HepG2 (cell line): ENCODE measurements around the gene FSD1. TPM values are rescaled to one million over a fixed set of nuclear protein-coding genes. Genes with fewer than 3 reads are reported as not detected.
A peak's percentile ranks its signal among the peaks of the same experiment; 100 is the strongest.

ENCODE experiments used
- AGO1 ChIP-seq: fragments of 200-400 bp; formaldehyde crosslinking; IDR thresholded peaks from 2 replicates; pipeline ENCODE4 v1.6.1; 2017; ENCODE audit warnings: mild to moderate bottlenecking, low read depth, low read length, moderate library complexity; ENCODE audit not compliant: poor library complexity, severe bottlenecking
- BHLHE40 ChIP-seq: IDR thresholded peaks from 2 replicates; pipeline ENCODE4 v1.6.1; 2011; ENCODE audit warnings: low read length, improper control_type of control experiment
- BRCA1 ChIP-seq: sonication (generic); formaldehyde crosslinking; IDR thresholded peaks from 2 replicates; pipeline ENCODE4 v1.4.0; 2020; ENCODE audit warnings: missing genetic modification reagents
- HIVEP1 ChIP-seq: sonication (generic); formaldehyde crosslinking; IDR thresholded peaks from 2 replicates; pipeline ENCODE4 v1.4.0; 2020; ENCODE audit warnings: mild to moderate bottlenecking, missing genetic modification reagents
- MXI1 ChIP-seq: IDR thresholded peaks from 3 replicates; pipeline ENCODE4 v1.6.1; 2012; ENCODE audit warnings: low read depth, low read length, inconsistent platforms, borderline replicate concordance
- NFE2 ChIP-seq: sonication (generic); formaldehyde crosslinking; IDR thresholded peaks from 2 replicates; pipeline ENCODE4 v1.4.0; 2020; ENCODE audit warnings: missing genetic modification reagents
- NFIB ChIP-seq: sonication (generic); formaldehyde crosslinking; IDR thresholded peaks from 2 replicates; pipeline ENCODE4 v1.9.0; 2021; ENCODE audit warnings: missing genetic modification reagents, mild to moderate bottlenecking, borderline replicate concordance
- POLR2A ChIP-seq, 2 experiments: IDR thresholded peaks; 2 replicates each; pipeline ENCODE4 v1.6.1; 2011; ENCODE audit warnings: low read depth in 2 of 2, low read length in 2 of 2, mild to moderate bottlenecking in 1 of 2, moderate library complexity in 1 of 2; ENCODE audit not compliant: insufficient read depth in 1 of 2
- SALL1 ChIP-seq: sonication (generic); formaldehyde crosslinking; IDR thresholded peaks from 2 replicates; pipeline ENCODE4 v1.8.0; 2022; ENCODE audit warnings: mild to moderate bottlenecking, missing genetic modification reagents
- SATB2 ChIP-seq: sonication (generic); formaldehyde crosslinking; IDR thresholded peaks from 2 replicates; pipeline ENCODE4 v1.5.0; 2020; ENCODE audit warnings: missing genetic modification reagents
- TBL1XR1 ChIP-seq: fragments of 150-350 bp; IDR thresholded peaks from 2 replicates; pipeline ENCODE4 v1.6.1; 2014; ENCODE audit warnings: borderline replicate concordance, low read length; ENCODE audit not compliant: partially characterized antibody
- ZBTB10 ChIP-seq: sonication (generic); formaldehyde crosslinking; IDR thresholded peaks from 2 replicates; pipeline ENCODE4 v1.4.0; 2020; ENCODE audit warnings: missing genetic modification reagents, borderline replicate concordance
- ZFP90 ChIP-seq: sonication (generic); formaldehyde crosslinking; IDR thresholded peaks from 2 replicates; pipeline ENCODE4 v1.8.0; 2022; ENCODE audit warnings: missing genetic modification reagents, mild to moderate bottlenecking, inconsistent platforms, borderline replicate concordance
- ZNF138 ChIP-seq: sonication (generic); formaldehyde crosslinking; IDR thresholded peaks from 2 replicates; pipeline ENCODE4 v1.5.0; 2020; ENCODE audit warnings: mild to moderate bottlenecking, low read depth, missing genetic modification reagents
- ZNF850 ChIP-seq: sonication (generic); formaldehyde crosslinking; conservative IDR thresholded peaks from 2 replicates; pipeline ENCODE4 v1.9.0; 2021; ENCODE audit warnings: mild to moderate bottlenecking, missing genetic modification reagents
- polyA plus RNA-seq, 8 experiments: library from polyadenylated mRNA; depleted of rRNA in 3 of 8; stranded (reverse) in 7 of 8; unstranded in 1 of 8; fragments of >200 nt; fragmentation: Illumina TruSeq in 4 of 8; extraction: Trizol in 4 of 8; gene quantifications; 2 replicates each; pipeline versions ENCODE4 v1.2.1 to v1.2.3, GENCODE V29; 2011 to 2016; ENCODE audit warnings: low read depth in 4 of 8, missing spikeins in 1 of 8, mixed read lengths in 1 of 8; ENCODE audit not compliant: insufficient read depth in 1 of 8
- total RNA-seq, 5 experiments: library from RNA; depleted of rRNA; stranded (reverse); fragments of >200 nt; fragmentation: Illumina TruSeq; extraction: Trizol; gene quantifications; 2 replicates each; pipeline ENCODE4 v1.2.3, GENCODE V29; 2016; ENCODE audit warnings: low read depth in 1 of 5
- TF ChIP-seq, protein P1 (sequence below): sonication (generic); formaldehyde crosslinking; IDR thresholded peaks from 2 replicates; pipeline ENCODE4 v1.5.0; 2020; ENCODE audit warnings: mild to moderate bottlenecking, missing genetic modification reagents, borderline replicate concordance

FSD1 gene
- total and polyA plus RNA-seq, 2 of the 13 experiments (the other 11 are each of a cell fraction or from before 2014, with no cell fraction given), result 0.29 to 0.66 TPM

DNA sequence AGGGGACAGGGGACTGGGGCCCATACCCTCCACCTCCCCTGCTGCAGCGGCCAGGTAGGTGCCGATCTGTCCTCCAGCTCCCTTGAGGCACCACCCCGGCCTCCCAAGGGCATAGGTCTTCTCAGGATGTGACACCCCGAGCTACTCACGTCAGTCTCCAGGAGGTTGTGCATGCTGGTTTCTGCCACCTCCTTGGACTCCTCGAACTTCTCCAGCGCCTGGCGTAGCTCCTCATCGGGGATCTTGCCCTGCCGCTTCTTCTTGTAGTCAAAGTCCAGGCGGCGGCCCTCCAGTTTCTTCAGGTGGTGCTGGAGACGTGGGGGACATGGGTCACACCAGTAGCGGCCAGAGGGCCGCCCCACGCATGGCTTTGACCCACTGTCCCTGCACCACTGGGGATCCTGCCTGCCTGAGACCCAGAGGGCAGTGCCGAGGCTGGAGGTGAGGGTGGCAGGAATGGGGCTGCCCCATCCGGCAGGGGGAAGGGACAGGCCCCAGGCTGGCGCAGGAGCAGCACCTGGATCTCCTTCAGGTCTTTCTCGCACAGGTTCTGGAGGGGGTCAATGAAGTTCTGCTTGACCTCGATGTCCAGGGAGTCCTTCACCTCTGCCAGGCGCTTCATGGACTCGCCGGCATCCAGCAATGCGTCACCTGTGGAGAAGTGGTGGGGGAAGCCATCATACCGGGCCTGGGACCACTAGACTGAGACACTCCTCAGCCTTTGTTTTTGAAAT is 59.3 kb downstream of the FSD1 start (continued):
- TF ChIP-seq, protein P1, sequence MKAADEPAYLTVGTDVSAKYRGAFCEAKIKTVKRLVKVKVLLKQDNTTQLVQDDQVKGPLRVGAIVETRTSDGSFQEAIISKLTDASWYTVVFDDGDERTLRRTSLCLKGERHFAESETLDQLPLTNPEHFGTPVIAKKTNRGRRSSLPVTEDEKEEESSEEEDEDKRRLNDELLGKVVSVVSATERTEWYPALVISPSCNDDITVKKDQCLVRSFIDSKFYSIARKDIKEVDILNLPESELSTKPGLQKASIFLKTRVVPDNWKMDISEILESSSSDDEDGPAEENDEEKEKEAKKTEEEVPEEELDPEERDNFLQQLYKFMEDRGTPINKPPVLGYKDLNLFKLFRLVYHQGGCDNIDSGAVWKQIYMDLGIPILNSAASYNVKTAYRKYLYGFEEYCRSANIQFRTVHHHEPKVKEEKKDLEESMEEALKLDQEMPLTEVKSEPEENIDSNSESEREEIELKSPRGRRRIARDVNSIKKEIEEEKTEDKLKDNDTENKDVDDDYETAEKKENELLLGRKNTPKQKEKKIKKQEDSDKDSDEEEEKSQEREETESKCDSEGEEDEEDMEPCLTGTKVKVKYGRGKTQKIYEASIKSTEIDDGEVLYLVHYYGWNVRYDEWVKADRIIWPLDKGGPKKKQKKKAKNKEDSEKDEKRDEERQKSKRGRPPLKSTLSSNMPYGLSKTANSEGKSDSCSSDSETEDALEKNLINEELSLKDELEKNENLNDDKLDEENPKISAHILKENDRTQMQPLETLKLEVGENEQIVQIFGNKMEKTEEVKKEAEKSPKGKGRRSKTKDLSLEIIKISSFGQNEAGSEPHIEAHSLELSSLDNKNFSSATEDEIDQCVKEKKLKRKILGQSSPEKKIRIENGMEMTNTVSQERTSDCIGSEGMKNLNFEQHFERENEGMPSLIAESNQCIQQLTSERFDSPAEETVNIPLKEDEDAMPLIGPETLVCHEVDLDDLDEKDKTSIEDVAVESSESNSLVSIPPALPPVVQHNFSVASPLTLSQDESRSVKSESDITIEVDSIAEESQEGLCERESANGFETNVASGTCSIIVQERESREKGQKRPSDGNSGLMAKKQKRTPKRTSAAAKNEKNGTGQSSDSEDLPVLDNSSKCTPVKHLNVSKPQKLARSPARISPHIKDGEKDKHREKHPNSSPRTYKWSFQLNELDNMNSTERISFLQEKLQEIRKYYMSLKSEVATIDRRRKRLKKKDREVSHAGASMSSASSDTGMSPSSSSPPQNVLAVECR (CRISPR knock-in tag), result no peak
- no peak for TF ChIP-seq BRCA1 (CRISPR knock-in tag)
- no peak for TF ChIP-seq NFIB
- no peak for TF ChIP-seq ZNF138
- TF ChIP-seq HIVEP1 (CRISPR knock-in tag), result no peak
- 0 out of 2 replicates have a peak, but pooled peaks have one; percentile 4 for TF ChIP-seq SALL1 (CRISPR knock-in tag)
- peak in 1 of 2 experiments; percentile 40; a peak in 2 of 4 replicates for TF ChIP-seq POLR2A (IDR thresholded peaks at IDR 0.05; ENCODE audit: insufficient read depth in 1 of 2, low read depth in 2 of 2, low read length in 2 of 2)
- no peak for TF ChIP-seq ZBTB10 (CRISPR knock-in tag)
- TF ChIP-seq NFE2 (CRISPR knock-in tag), result no peak
- TF ChIP-seq ZFP90 (CRISPR knock-in tag), result no peak
- no peak for TF ChIP-seq ZNF850 (CRISPR knock-in tag)
- no peak for TF ChIP-seq TBL1XR1
- TF ChIP-seq SATB2, result no peak
- TF ChIP-seq BHLHE40, result no peak
- TF ChIP-seq MXI1, result no peak
- peak; percentile 22 for TF ChIP-seq AGO1
